ENCODE measurements around the gene KCNJ4. TPM values are rescaled to one million over a fixed set of nuclear protein-coding genes. Genes with fewer than 3 reads are reported as not detected.

The KCNJ4 gene
- total RNA-seq, 1 experiment from 2014 or later = 0.27 TPM

- Mint-ChIP-seq H3K9me3 (ENCODE audit: unreplicated experiment) (no peaks in the 10 kb centered on the region), H3K4me1 (ENCODE audit: low read depth, unreplicated experiment) (peaks cover 5% of the 10 kb centered on the region), H3K36me3 (ENCODE audit: insufficient read depth, unreplicated experiment) (peaks cover 4% of the 10 kb centered on the region), H3K27me3 (ENCODE audit: insufficient read depth, unreplicated experiment) (peaks cover 19% of the 10 kb centered on the region), H3K4me3 (ENCODE audit: unreplicated experiment) (peak overlapping the region; percentile 74), H3K27ac (ENCODE audit: unreplicated experiment) (no peak overlapping the region)
- H3K27me3 ChIP-seq (replicated peaks; ENCODE audit: control insufficient read depth, insufficient read depth, low read length) = peaks cover 3% of the 10 kb centered on the region
- BruUV-seq (replicated peaks) = no TSS peak
- peak; percentile 53 to 75 for DNase-seq
- no peaks in the 10 kb centered on the region for H3K36me3 ChIP-seq (ENCODE audit: control insufficient read depth, insufficient read depth, low read length)
- TF ChIP-seq CTCF (IDR thresholded peaks at IDR 0.05; ENCODE audit: insufficient read depth in 1 of 2, low read depth in 1 of 2, low read length in 1 of 2, severe bottlenecking in 1 of 2, unreplicated experiment in 1 of 2) = no peak
- H3K4me3 ChIP-seq (ENCODE audit: low read depth, low read length) = peak overlapping the region; percentile 62
- POLR2A ChIA-PET = no interaction called here
- H3K4me1 ChIP-seq = peaks cover 17% of the 10 kb centered on the region; the same call in 1 of the 2 replicates
- no peaks in the 10 kb centered on the region for H3K9me3 ChIP-seq
- CTCF ChIA-PET = no interaction called here
- intact Hi-C loops (cut with micrococcal nuclease; ENCODE audit: unreplicated experiment) = no loop called here
These were observed 702 bp upstream of the KCNJ4 start for GRCh38 chr22:38455530-38456271.

- Histone ChIP-seq H3K9me3 (no peaks in the 10 kb centered on the region), H3K4me3 (ENCODE audit: low read depth, low read length) (peak overlapping the region; percentile 62), H3K4me1 (peaks cover 17% of the 10 kb centered on the region; the same call in 1 of the 2 replicates), H3K36me3 (ENCODE audit: control insufficient read depth, insufficient read depth, low read length) (no peaks in the 10 kb centered on the region), H3K27me3 (replicated peaks; ENCODE audit: control insufficient read depth, insufficient read depth, low read length) (peaks cover 3% of the 10 kb centered on the region)
- TF ChIP-seq CTCF (IDR thresholded peaks at IDR 0.05; ENCODE audit: insufficient read depth in 1 of 2, low read depth in 1 of 2, low read length in 1 of 2, severe bottlenecking in 1 of 2, unreplicated experiment in 1 of 2) = no peak
- Mint-ChIP-seq H3K27ac (ENCODE audit: unreplicated experiment) (no peak overlapping the region), H3K4me3 (ENCODE audit: unreplicated experiment) (peak overlapping the region; percentile 64), H3K36me3 (ENCODE audit: insufficient read depth, unreplicated experiment) (peaks cover 9% of the 10 kb centered on the region), H3K9me3 (ENCODE audit: unreplicated experiment) (no peaks in the 10 kb centered on the region), H3K27me3 (ENCODE audit: insufficient read depth, unreplicated experiment) (peaks cover 19% of the 10 kb centered on the region), H3K4me1 (ENCODE audit: low read depth, unreplicated experiment) (no peaks in the 10 kb centered on the region)
- DNase-seq = no peak
- intact Hi-C loops (cut with micrococcal nuclease; ENCODE audit: unreplicated experiment) = no loop called here
- no TSS peak for BruUV-seq (replicated peaks)
- ChIA-PET CTCF (no interaction called here), POLR2A (no interaction called here)
These were observed 485 bp downstream of the KCNJ4 start for GRCh38 chr22:38454353-38455075.

GRCh38 chr22:38453996-38454352, 1.0 kb downstream of the KCNJ4 start:
- Histone ChIP-seq H3K4me3 (ENCODE audit: low read depth, low read length) (no peak overlapping the region), H3K27me3 (replicated peaks; ENCODE audit: control insufficient read depth, insufficient read depth, low read length) (peaks cover 3% of the 10 kb centered on the region), H3K4me1 (peaks cover 17% of the 10 kb centered on the region; the same call in 1 of the 2 replicates), H3K36me3 (ENCODE audit: control insufficient read depth, insufficient read depth, low read length) (no peaks in the 10 kb centered on the region), H3K9me3 (no peaks in the 10 kb centered on the region)
- DNase-seq = no peak
- H3K4me3 Mint-ChIP-seq (ENCODE audit: unreplicated experiment) = peak overlapping the region; percentile 64
- H3K9me3 Mint-ChIP-seq (ENCODE audit: unreplicated experiment) = no peaks in the 10 kb centered on the region
- intact Hi-C loops (cut with micrococcal nuclease; ENCODE audit: unreplicated experiment) = no loop called here
- ChIA-PET CTCF (no interaction called here), POLR2A (no interaction called here)
- peaks cover 9% of the 10 kb centered on the region for H3K36me3 Mint-ChIP-seq (ENCODE audit: insufficient read depth, unreplicated experiment)
- no peaks in the 10 kb centered on the region for H3K4me1 Mint-ChIP-seq (ENCODE audit: low read depth, unreplicated experiment)
- peaks cover 19% of the 10 kb centered on the region for H3K27me3 Mint-ChIP-seq (ENCODE audit: insufficient read depth, unreplicated experiment)
- TF ChIP-seq CTCF (IDR thresholded peaks at IDR 0.05; ENCODE audit: insufficient read depth in 1 of 2, low read depth in 1 of 2, low read length in 1 of 2, severe bottlenecking in 1 of 2, unreplicated experiment in 1 of 2) = no peak
- H3K27ac Mint-ChIP-seq (ENCODE audit: unreplicated experiment) = no peak overlapping the region
- no TSS peak for BruUV-seq (replicated peaks)

Data from Caco-2 (cell line).